ENCODE measurements around the gene LRRC36. TPM values are rescaled to one million over a fixed set of nuclear protein-coding genes. Genes with fewer than 3 reads are reported as not detected.

LRRC36 gene
- total RNA-seq, 4 donors from 2014 or later = 0.46 to 2.8 TPM; not detected in 2

GRCh38 chr16:67429799-67430503, 103.3 kb downstream of the LRRC36 start:
- Histone ChIP-seq H3K36me3 (no peaks in the 10 kb centered on the region), H3K9me3 (no peaks in the 10 kb centered on the region), H3K27me3 (no peaks in the 10 kb centered on the region), H3K4me1 (peaks cover 0 to 21% of the 10 kb centered on the region in 2 donors), H3K27ac (peak overlapping the region in 1 of 2 donors; percentile 76), H3K4me3 (peak overlapping the region; percentile 42 to 44)
- no peak for DNase-seq
- TF ChIP-seq POLR2A (IDR thresholded peaks at IDR 0.05) (no peak), CTCF (IDR thresholded peaks at IDR 0.05) (no peak)
- intact Hi-C loops (cut with DNase I; ENCODE audit: low total_unique reads) = loop anchor here (5.0 kb wide), 1 partner anchor 32 kb away; no protein-coding TSS in a partner anchor

GRCh38 chr16:67430504-67430976, 103.9 kb downstream of the LRRC36 start:
- Histone ChIP-seq H3K9me3 (no peaks in the 10 kb centered on the region), H3K4me3 (peak overlapping the region; percentile 42 to 44), H3K27me3 (no peaks in the 10 kb centered on the region), H3K4me1 (peaks cover 0 to 21% of the 10 kb centered on the region in 2 donors), H3K27ac (peak overlapping the region; percentile 59 to 76), H3K36me3 (no peaks in the 10 kb centered on the region)
- no peak for TF ChIP-seq POLR2A (IDR thresholded peaks at IDR 0.05)
- TF ChIP-seq CTCF (IDR thresholded peaks at IDR 0.05) = no peak
- peak in 1 of 2 donors; percentile 60 for DNase-seq
- intact Hi-C loops (cut with DNase I; ENCODE audit: low total_unique reads) = no loop called here

GRCh38 chr16:67430977-67431774, 104.6 kb downstream of the LRRC36 start, which contains the start of gene HSD11B2:
TSS of gene HSD11B2 (plus strand) at chr16:67431121. CDS start at chr16:67431249, 128 bp downstream.
- peaks cover 0 to 21% of the 10 kb centered on the region in 2 donors for H3K4me1 ChIP-seq
- peak within 1 kb of the TSS; percentile 59 to 76 for H3K27ac ChIP-seq
- DNase-seq = peak; percentile 52 to 74

GRCh38 chr16:67431775-67432505, 105.3 kb downstream of the LRRC36 start:
- intact Hi-C loops (cut with DNase I; ENCODE audit: low total_unique reads) = no loop called here
- Histone ChIP-seq H3K4me1 (peaks cover 0 to 21% of the 10 kb centered on the region in 2 donors), H3K4me3 (peak overlapping the region; percentile 42 to 44), H3K36me3 (no peaks in the 10 kb centered on the region), H3K9me3 (no peaks in the 10 kb centered on the region), H3K27ac (peak overlapping the region; percentile 59 to 76), H3K27me3 (no peaks in the 10 kb centered on the region)
- DNase-seq = no peak
- TF ChIP-seq CTCF (IDR thresholded peaks at IDR 0.05) = no peak
- no peak for TF ChIP-seq POLR2A (IDR thresholded peaks at IDR 0.05)

More at GRCh38 chr16:67430977-67431774, 104.6 kb downstream of the LRRC36 start, which contains the start of gene HSD11B2:
- no peaks in the 10 kb centered on the region for H3K36me3 ChIP-seq
- no peaks in the 10 kb centered on the region for H3K9me3 ChIP-seq
- TF ChIP-seq CTCF (IDR thresholded peaks at IDR 0.05) (peak in 3 of 4 experiments; percentile 3 to 14 (median 13)), POLR2A (IDR thresholded peaks at IDR 0.05) (peak in 1 of 2 donors; percentile 37)
- peak within 1 kb of the TSS; percentile 42 to 44 for H3K4me3 ChIP-seq
- no peaks in the 10 kb centered on the region for H3K27me3 ChIP-seq
- intact Hi-C loops (cut with DNase I; ENCODE audit: low total_unique reads) = no loop called here
